ENCODE data around the gene PITPNB. TPM values are rescaled to one million over a fixed set of nuclear protein-coding genes. Genes with fewer than 3 reads are reported as not detected.

PITPNB gene
- total RNA-seq, 2 experiments from 2014 or later = 73.3 to 78.4 TPM

DNA sequence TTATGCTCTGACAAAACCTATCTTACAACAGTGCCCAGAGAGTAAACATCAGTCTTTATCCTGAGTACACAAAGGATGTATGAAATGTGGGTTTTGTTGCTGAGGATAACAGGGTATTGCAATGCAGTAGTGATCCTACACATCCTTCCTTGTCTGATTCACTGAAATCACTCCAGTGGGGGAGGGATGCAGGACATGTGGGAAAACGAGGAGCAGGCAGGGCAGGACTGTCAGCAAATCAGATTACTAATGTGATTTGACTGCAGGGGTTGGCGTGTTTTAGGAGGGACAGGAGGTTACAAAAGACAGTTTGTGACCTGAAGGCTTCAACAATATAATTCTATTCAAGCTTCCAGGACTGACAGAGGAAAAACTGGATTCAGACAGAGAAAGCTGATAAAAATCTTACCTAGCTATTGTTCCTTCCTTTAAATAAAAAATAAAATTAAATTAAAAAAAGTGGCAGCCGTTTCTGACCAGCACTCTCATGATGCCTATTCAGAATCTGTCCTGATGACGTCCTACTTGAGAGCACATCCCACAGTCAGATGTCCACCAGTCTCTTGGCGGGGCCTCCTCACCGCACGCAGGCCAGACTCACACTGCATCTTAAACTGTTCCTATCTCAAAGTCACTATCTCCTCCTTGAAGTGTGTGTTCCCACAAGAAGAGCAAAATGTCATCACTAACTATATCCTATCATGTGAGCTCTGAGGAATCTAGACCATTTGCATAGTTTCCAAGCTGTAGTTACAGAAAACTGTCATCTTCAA, 66.9 kb downstream of the PITPNB start:
- no peak overlapping the region for H3K4me3 Mint-ChIP-seq
- POLR2A ChIA-PET = no interaction called here
- ATAC-seq (ENCODE audit: low read depth) (no peak), DNase-seq (no peak)
- H3K27me3 Mint-ChIP-seq = no peaks in the 10 kb centered on the region
- H3K27ac Mint-ChIP-seq = peak overlapping the region; percentile 48
- H3K9me3 Mint-ChIP-seq = no peaks in the 10 kb centered on the region
- H3K36me3 Mint-ChIP-seq = peaks cover 38% of the 10 kb centered on the region
- peaks cover 11% of the 10 kb centered on the region for H3K4me1 Mint-ChIP-seq

- Mint-ChIP-seq H3K27ac (no peak overlapping the region), H3K4me1 (peaks cover 10% of the 10 kb centered on the region), H3K4me3 (no peak overlapping the region), H3K36me3 (peaks cover 31% of the 10 kb centered on the region), H3K9me3 (no peaks in the 10 kb centered on the region), H3K27me3 (no peaks in the 10 kb centered on the region)
- POLR2A ChIA-PET = no interaction called here
- DNase-seq (no peak), ATAC-seq (ENCODE audit: low read depth) (no peak)
Measured at GRCh38 chr22:27850000-27850521, 69.0 kb downstream of the PITPNB start.

DNA sequence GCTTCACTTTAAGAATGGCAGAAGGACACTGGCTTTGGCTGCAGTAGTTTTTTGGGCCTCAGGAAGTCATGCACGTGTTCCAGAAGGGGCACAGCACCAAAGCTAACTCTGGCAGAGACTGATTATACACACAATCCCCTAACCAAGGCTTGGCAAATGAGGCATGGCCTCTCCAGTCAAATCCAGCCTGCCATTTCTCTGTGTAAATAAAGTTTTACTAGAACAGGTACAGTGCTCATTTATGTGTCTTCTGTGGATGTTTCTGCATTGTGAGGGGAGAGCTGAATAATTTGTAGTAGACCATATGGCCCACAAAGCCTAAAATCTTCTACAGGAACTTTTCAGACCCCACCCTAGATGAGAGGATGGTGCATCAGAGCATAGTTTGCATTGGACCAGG, 71.1 kb downstream of the PITPNB start:
- DNase-seq = no peak
- Mint-ChIP-seq H3K4me1 (peaks cover 10% of the 10 kb centered on the region), H3K27ac (no peak overlapping the region), H3K4me3 (no peak overlapping the region), H3K36me3 (peaks cover 26% of the 10 kb centered on the region), H3K9me3 (no peaks in the 10 kb centered on the region), H3K27me3 (no peaks in the 10 kb centered on the region)
- POLR2A ChIA-PET = no interaction called here
- no peak for ATAC-seq (ENCODE audit: low read depth)

- no peaks in the 10 kb centered on the region for H3K27me3 Mint-ChIP-seq
- H3K36me3 Mint-ChIP-seq = peaks cover 24% of the 10 kb centered on the region
- no peak overlapping the region for H3K4me3 Mint-ChIP-seq
- no peak overlapping the region for H3K27ac Mint-ChIP-seq
- no peak for ATAC-seq (ENCODE audit: low read depth)
- DNase-seq = no peak
- H3K4me1 Mint-ChIP-seq = peaks cover 10% of the 10 kb centered on the region
- H3K9me3 Mint-ChIP-seq = no peaks in the 10 kb centered on the region
- POLR2A ChIA-PET = no interaction called here
Measured at GRCh38 chr22:27846910-27847309, 72.1 kb downstream of the PITPNB start.

- Mint-ChIP-seq H3K27me3 (no peaks in the 10 kb centered on the region), H3K4me1 (peaks cover 10% of the 10 kb centered on the region), H3K36me3 (peaks cover 21% of the 10 kb centered on the region), H3K9me3 (no peaks in the 10 kb centered on the region), H3K4me3 (no peak overlapping the region), H3K27ac (no peak overlapping the region)
- ATAC-seq (ENCODE audit: low read depth) = no peak
- DNase-seq = no peak
- POLR2A ChIA-PET = no interaction called here
Measured at GRCh38 chr22:27846248-27846757, 72.8 kb downstream of the PITPNB start.

DNA sequence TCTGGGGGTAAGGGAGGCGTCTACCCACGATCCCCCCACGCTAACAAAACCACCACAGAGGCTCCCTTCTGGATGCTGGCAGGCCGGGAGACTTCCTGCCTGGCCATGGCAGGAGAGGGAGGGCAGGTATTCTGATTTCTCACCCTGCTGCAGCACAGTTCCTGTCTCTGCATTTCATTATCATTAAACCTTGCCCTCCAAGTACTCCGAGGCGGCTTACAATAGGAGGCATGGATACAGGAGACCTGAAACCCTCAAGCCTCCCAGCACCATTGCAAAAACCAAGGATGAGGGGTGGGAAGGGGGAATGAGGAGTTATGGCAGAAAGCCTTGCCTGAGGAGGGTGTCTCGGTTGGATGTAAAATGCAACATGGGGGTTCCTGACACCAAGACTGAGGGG, 73.4 kb downstream of the PITPNB start:
- ATAC-seq (ENCODE audit: low read depth) (no peak), DNase-seq (no peak)
- Mint-ChIP-seq H3K9me3 (no peaks in the 10 kb centered on the region), H3K4me3 (no peak overlapping the region), H3K27ac (no peak overlapping the region), H3K36me3 (peaks cover 18% of the 10 kb centered on the region), H3K27me3 (no peaks in the 10 kb centered on the region), H3K4me1 (peaks cover 6% of the 10 kb centered on the region)
- POLR2A ChIA-PET = no interaction called here

DNA sequence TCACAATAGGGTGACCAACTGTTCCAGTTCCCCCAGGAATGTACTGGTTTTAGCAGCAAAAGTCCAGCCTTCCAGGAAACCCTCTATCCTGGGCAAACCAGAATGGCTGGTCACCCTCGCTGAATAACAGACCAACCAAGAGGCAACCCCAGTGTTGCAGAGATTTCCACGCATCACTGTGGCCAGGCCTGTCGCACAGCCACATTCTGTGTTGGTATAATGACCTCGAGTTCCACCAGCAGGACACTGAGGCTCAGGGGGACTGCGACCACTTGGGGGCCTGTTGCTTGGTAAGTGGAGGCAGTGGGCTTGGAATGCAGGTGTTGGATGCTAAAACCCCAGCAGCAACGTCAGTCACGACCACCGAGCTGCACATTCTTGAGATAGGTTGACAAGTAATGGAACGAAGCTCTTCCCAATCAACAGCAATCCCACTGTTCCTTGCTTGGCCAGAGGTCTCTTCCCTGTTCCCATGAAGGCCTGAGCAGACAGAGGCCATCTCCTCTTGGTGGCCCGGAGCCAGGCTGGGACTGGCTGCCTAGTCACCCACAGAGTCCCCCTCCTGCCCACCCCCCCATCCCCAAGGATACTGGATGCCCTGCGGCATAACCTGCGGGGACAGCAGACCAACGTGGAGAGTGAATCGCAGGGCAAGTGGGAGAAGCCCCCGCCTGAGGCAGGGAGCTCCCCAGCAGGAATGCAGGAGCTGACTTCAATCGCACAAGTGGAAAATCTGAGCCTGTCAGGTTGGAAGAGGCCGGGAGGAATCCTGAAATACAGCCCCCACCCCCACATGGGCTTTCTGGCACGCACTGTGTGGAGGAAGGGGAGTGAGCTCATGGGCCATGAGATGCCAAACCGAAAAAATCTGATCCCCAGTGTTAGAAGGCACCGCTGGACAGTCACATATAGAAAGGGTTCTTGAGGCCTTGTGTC, 74.1 kb downstream of the PITPNB start:
- no peak overlapping the region for H3K4me3 Mint-ChIP-seq
- no peak overlapping the region for H3K27ac Mint-ChIP-seq
- peaks cover 17% of the 10 kb centered on the region for H3K36me3 Mint-ChIP-seq
- H3K4me1 Mint-ChIP-seq = peaks cover 3% of the 10 kb centered on the region
- H3K9me3 Mint-ChIP-seq = no peaks in the 10 kb centered on the region
- POLR2A ChIA-PET = no interaction called here
- ATAC-seq (ENCODE audit: low read depth) (no peak), DNase-seq (no peak)
- H3K27me3 Mint-ChIP-seq = no peaks in the 10 kb centered on the region

DNA sequence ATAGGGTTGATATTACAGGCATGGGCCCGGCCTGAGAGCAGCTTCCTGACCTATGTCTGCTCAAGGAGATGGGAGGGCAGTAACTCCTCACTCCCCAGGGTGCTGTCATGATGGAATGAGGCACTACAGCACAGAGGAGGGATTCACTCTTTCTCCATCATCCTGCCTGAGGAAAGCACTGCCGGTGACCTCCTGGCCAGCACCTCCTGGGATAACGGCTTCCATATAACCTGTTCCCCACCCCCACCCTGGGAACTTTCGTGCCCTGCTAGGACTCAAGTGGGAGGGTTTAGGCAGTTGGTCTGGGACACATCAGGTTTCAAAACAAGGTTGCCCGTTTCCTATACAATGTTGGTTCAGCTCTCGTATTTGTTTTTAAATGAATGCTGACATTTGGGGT, 74.8 kb downstream of the PITPNB start:
- Mint-ChIP-seq H3K4me1 (peaks cover 4% of the 10 kb centered on the region), H3K27ac (no peak overlapping the region), H3K4me3 (no peak overlapping the region), H3K27me3 (no peaks in the 10 kb centered on the region), H3K9me3 (no peaks in the 10 kb centered on the region), H3K36me3 (peaks cover 15% of the 10 kb centered on the region)
- ATAC-seq (ENCODE audit: low read depth) = no peak
- POLR2A ChIA-PET = no interaction called here
- no peak for DNase-seq

GRCh38 chr22:27843441-27843840, 75.6 kb downstream of the PITPNB start:
- no peaks in the 10 kb centered on the region for H3K27me3 Mint-ChIP-seq
- no peak overlapping the region for H3K4me3 Mint-ChIP-seq
- ATAC-seq (ENCODE audit: low read depth) (no peak), DNase-seq (no peak)
- no peaks in the 10 kb centered on the region for H3K9me3 Mint-ChIP-seq
- no peak overlapping the region for H3K27ac Mint-ChIP-seq
- peaks cover 12% of the 10 kb centered on the region for H3K36me3 Mint-ChIP-seq
- H3K4me1 Mint-ChIP-seq = peaks cover 2% of the 10 kb centered on the region
- POLR2A ChIA-PET = no interaction called here

DNA sequence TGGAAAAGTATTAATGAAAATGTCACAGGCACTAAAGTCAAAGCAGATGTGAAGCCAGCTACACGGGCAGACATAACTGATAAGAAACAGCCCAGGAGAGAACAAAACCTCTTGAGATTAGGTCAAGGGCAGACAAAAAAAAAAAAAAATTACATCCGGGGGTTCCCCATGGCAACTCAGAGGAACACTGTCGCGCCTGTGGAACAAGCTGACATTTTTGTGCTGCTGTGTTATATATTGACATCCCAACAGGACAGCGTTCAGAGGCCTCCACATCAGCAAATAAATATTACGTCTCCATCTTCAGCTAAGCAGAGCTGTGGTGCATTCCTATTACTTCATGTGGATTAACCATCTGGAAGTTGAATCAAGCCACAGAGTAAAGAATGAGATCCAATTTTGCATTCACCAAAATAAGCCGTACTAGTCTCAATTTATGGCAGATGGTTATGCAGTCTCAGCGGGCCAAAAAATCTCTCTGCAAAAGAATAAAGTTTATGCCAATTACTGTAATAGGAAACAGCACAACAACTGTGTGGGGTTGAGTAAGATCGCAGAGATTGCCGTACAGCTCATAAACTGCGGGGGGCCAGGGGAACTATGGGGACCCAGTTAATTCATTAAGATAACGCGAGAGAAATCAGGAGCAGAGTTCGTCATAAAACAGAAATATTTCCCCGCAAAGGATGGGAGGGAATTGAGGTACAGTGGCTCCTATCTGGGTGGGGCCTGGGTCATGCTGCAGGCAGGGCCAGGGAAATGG, 76.2 kb downstream of the PITPNB start:
- Mint-ChIP-seq H3K9me3 (no peaks in the 10 kb centered on the region), H3K4me3 (no peak overlapping the region), H3K36me3 (peaks cover 12% of the 10 kb centered on the region), H3K27ac (no peak overlapping the region), H3K4me1 (peaks cover 2% of the 10 kb centered on the region), H3K27me3 (no peaks in the 10 kb centered on the region)
- no peak for ATAC-seq (ENCODE audit: low read depth)
- POLR2A ChIA-PET = interaction anchor here (0.8 kb wide), 1 partner anchor 1044 kb away, joined by 3 read pairs; no protein-coding TSS in a partner anchor
- no peak for DNase-seq

- H3K4me1 Mint-ChIP-seq = peaks cover 2% of the 10 kb centered on the region
- POLR2A ChIA-PET = interaction anchor here (0.8 kb wide), 1 partner anchor 1043 kb away, joined by 3 read pairs; no protein-coding TSS in a partner anchor
- ATAC-seq (ENCODE audit: low read depth) = no peak
- H3K4me3 Mint-ChIP-seq = no peak overlapping the region
- no peak overlapping the region for H3K27ac Mint-ChIP-seq
- peaks cover 14% of the 10 kb centered on the region for H3K36me3 Mint-ChIP-seq
- H3K27me3 Mint-ChIP-seq = no peaks in the 10 kb centered on the region
- peaks cover 3% of the 10 kb centered on the region for H3K9me3 Mint-ChIP-seq
- no peak for DNase-seq
Measured at GRCh38 chr22:27842201-27842600, 76.9 kb downstream of the PITPNB start.

DNA sequence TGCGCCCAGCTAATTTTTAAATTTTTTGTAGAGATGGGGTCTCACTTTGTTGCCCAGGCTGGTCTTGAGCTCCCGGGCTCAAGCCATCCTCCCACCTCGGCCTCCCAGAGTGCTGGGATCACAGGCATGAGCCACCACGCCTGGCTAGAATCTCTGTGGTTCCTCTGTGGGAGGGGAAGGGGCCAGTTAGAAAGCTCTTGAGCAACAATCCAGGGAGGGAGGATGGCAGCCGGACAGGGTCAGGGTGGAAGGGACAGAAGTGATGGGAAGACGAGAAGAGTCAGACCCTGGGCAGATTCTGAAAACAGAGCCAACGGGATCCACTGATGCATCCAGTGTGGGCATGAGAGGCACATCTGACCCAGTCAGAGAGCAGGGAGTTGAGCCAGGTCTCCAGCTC, 78.6 kb downstream of the PITPNB start:
- H3K4me3 Mint-ChIP-seq = no peak overlapping the region
- H3K4me1 Mint-ChIP-seq = peaks cover 2% of the 10 kb centered on the region
- POLR2A ChIA-PET = no interaction called here
- peaks cover 16% of the 10 kb centered on the region for H3K36me3 Mint-ChIP-seq
- no peak for DNase-seq
- no peak for ATAC-seq (ENCODE audit: low read depth)
- H3K27me3 Mint-ChIP-seq = no peaks in the 10 kb centered on the region
- H3K27ac Mint-ChIP-seq = no peak overlapping the region
- H3K9me3 Mint-ChIP-seq = peaks cover 3% of the 10 kb centered on the region

GRCh38 chr22:27839057-27839660, 79.9 kb downstream of the PITPNB start:
- Mint-ChIP-seq H3K27ac (no peak overlapping the region), H3K4me3 (no peak overlapping the region), H3K36me3 (peaks cover 13% of the 10 kb centered on the region), H3K4me1 (peaks cover 2% of the 10 kb centered on the region), H3K9me3 (peaks cover 3% of the 10 kb centered on the region), H3K27me3 (no peaks in the 10 kb centered on the region)
- POLR2A ChIA-PET = no interaction called here
- ATAC-seq (ENCODE audit: low read depth) (no peak), DNase-seq (no peak)
